Heart right ventricle (tissue), 16 donors: Measurements from ENCODE around the gene UNC119B. TPM values are rescaled to one million over a fixed set of nuclear protein-coding genes. Genes with fewer than 3 reads are reported as not detected.

Source experiments
- ATAC-seq, 8 donors: fragments of 200-7000 bp; cut with Tn5 transposase; one replicate each; pipeline ENCODE4 v1.9.1; 2020; ENCODE audit warnings: mild to moderate bottlenecking in 8 of 8, moderate library complexity in 8 of 8, moderate number of reproducible peaks in 1 of 8
- DNase-seq, 2 donors: peaks; one replicate each; pipeline ENCODE4 v3.0.0-alpha.2; 2020
- H3K27ac ChIP-seq, 10 donors: fragments of 200-600 bp; sonication (generic) in 2 of 10; one replicate each; pipeline versions ENCODE4 v1.5.0 to v1.8.0; 2020 to 2022; ENCODE audit warnings: mild to moderate bottlenecking in 3 of 10
- H3K27me3 ChIP-seq, 7 donors: fragments of 200-600 bp; one replicate each; pipeline ENCODE4 v1.8.0; 2021 to 2022; ENCODE audit warnings: mild to moderate bottlenecking in 2 of 7
- H3K36me3 ChIP-seq, 9 donors: fragments of 200-600 bp; sonication (generic) in 1 of 9; one replicate each; pipeline versions ENCODE4 v1.5.0 to v1.8.0; 2020 to 2022; ENCODE audit warnings: mild to moderate bottlenecking in 2 of 9
- H3K4me1 ChIP-seq, 9 donors: fragments of 200-600 bp; sonication (generic) in 1 of 9; one replicate each; pipeline versions ENCODE4 v1.5.0 to v1.8.0; 2020 to 2022; ENCODE audit warnings: mild to moderate bottlenecking in 4 of 9
- H3K4me3 ChIP-seq, 10 donors: fragments of 200-600 bp; sonication (generic) in 2 of 10; one replicate each; pipeline versions ENCODE4 v1.5.0 to v1.8.0; 2020 to 2022; ENCODE audit warnings: mild to moderate bottlenecking in 7 of 10, moderate library complexity in 2 of 10
- H3K9me3 ChIP-seq, 11 donors: fragments of 200-600 bp in 10 of 11; sonication (generic) in 2 of 11; one replicate each; pipeline versions ENCODE4 v1.5.0 to v1.8.0; 2013 to 2022; ENCODE audit warnings: mild to moderate bottlenecking in 2 of 11, control low read depth in 1 of 11, moderate library complexity in 1 of 11
- CTCF ChIP-seq, 9 donors: fragments of 200-600 bp; sonication (generic) in 2 of 9; IDR thresholded peaks; one replicate each; pipeline versions ENCODE4 v1.5.0 to v1.8.0; 2021 to 2022; ENCODE audit warnings: antibody characterized with exemption in 9 of 9, mild to moderate bottlenecking in 5 of 9, moderate library complexity in 1 of 9
- WGBS, 2 donors: extraction: QIAGEN DNeasy Blood & Tissue Kit; methylation state at CpG; one replicate each; pipeline ENCODE4 v1.1.7; 2013; ENCODE audit warnings: inconsistent platforms in 1 of 2; 5-methylcytosine and 5-hydroxymethylcytosine counted together
- intact Hi-C, 10 donors: fragments of 100-400 bp; cut with DNase I; formaldehyde crosslinking; loops; one replicate each; pipeline versions ENCODE4 v1.11.1 to v1.14.2; 2022
- polyA plus RNA-seq, 2 donors: library from polyadenylated mRNA; stranded (reverse); fragments of 200-250 nt; gene quantifications; one replicate each; pipeline ENCODE4 v1.2.3, GENCODE V29; 2013
- total RNA-seq, 10 donors: library from RNA; stranded (reverse); fragmentation: NEBNext Ultra II Directional in 3 of 10; extraction: Animal tissue kit (Norgen Biotek cat#: 25700) in 3 of 10; gene quantifications; one replicate each; pipeline versions ENCODE4 v1.2.1 to v1.2.4, GENCODE V29; 2021 to 2023
- donor health status: Arrhythmogenic right ventricular cardiomyopathy.
- donor health status: ischemic (EF 13 %, LVEDD 7.1; RV severe dilation, severe dysfunction).
- donor health status: healthy with polysubstance abuse.
- donor health status: DM: no; HTN: yes; CAD: no.
- donor health status: DM: no; HTN: no; CAD: no.
- donor health status: ischemic (EF 25% LVEDD 6.9; RV normal size, moderate dysfunction).
- donor health status: ischemic (EF 25% LVEDD 5.7; RV mildly dilated, moderate dysfunction).
- donor health status: healthy.
- donor health status: DM: yes; HTN: yes; CAD: no.
- donor health status: Ischemic cardiomyopathy.
- donor health status: ischemic (EF 35%, LVEDD 5.7; RV mildly dilated, moderate dysfunction).
- donor health status: nonischemic (EF 11% LVEDD 7.7; RV severe dilation, severe dysfunction).
- donor health status: DM: yes; HTN: yes; CAD: no.
- donor health status: PGD.
- donor health status: ischemic (EF 29% LVEDD 5.4; RV normal size, mild dysfunction).
- donor health status: nonischemic (EF 23%, LVEDD 6.1; RV moderate dilation, normal function).

UNC119B gene
- total and polyA plus RNA-seq, 12 donors = 5.0 to 15.4 (median 9.3) TPM

DNA sequence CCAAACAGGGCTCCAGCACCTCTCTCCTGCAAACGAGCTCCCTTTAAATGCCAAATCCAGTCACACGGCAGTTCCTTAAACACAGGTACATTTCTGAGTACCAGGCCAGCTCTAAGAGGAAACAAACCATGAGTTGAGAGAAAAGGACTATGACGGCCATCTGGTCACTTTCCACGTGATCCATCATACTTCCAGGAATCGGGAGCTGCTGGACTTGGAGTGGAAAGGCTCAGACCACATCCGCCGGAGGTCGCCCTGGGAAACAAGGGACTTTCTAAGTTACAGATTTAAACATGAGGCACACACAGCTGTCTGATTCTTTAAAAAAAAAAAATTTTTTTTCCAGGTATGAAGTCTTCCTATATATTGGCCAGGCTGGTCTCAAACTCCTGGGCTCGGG lies 54.6 kb downstream of the UNC119B start:
- DNase-seq = no peak
- Histone ChIP-seq H3K9me3 (no peaks in the 10 kb centered on the region), H3K27me3 (no peaks in the 10 kb centered on the region), H3K27ac (no peak overlapping the region), H3K4me1 (peaks cover 0 to 19% (median 14%) of the 10 kb centered on the region in 9 donors), H3K4me3 (no peak overlapping the region), H3K36me3 (peaks cover 0 to 97% (median 29%) of the 10 kb centered on the region in 9 donors)
- ATAC-seq = peak in 1 of 8 donors; percentile 6
- TF ChIP-seq CTCF (IDR thresholded peaks at IDR 0.05) = no peak
- WGBS, 2 donors = 86 to 87% methylated on average over 9 of the region's 9 CpGs
- intact Hi-C loops = no loop called here

GRCh38 chr12:120766566-120766965 lies 56.3 kb downstream of the UNC119B start:
- Histone ChIP-seq H3K4me1 (peaks cover 0 to 13% (median 7%) of the 10 kb centered on the region in 9 donors), H3K36me3 (peaks cover 0 to 91% (median 29%) of the 10 kb centered on the region in 9 donors), H3K9me3 (no peaks in the 10 kb centered on the region), H3K27ac (no peak overlapping the region), H3K4me3 (no peak overlapping the region), H3K27me3 (no peaks in the 10 kb centered on the region)
- ATAC-seq = no peak
- no peak for DNase-seq
- intact Hi-C loops = no loop called here
- TF ChIP-seq CTCF (IDR thresholded peaks at IDR 0.05) = no peak
- WGBS, 2 donors = 78 to 91% methylated on average over 5 of the region's 5 CpGs

- ATAC-seq = no peak
- intact Hi-C loops = no loop called here
- H3K27me3 ChIP-seq = no peaks in the 10 kb centered on the region
- H3K36me3 ChIP-seq = peaks cover 0 to 94% (median 29%) of the 10 kb centered on the region in 9 donors
- no peak for DNase-seq
- no peak overlapping the region for H3K27ac ChIP-seq
- no peak overlapping the region for H3K4me3 ChIP-seq
- H3K4me1 ChIP-seq = peaks cover 0 to 5% (median under 1%) of the 10 kb centered on the region in 9 donors
- 90 to 93% methylated on average over 11 of the region's 11 CpGs for WGBS, 2 donors
- H3K9me3 ChIP-seq = no peaks in the 10 kb centered on the region
- TF ChIP-seq CTCF (IDR thresholded peaks at IDR 0.05) = no peak
These were observed 57.1 kb downstream of the UNC119B start for GRCh38 chr12:120767071-120768024.

DNA sequence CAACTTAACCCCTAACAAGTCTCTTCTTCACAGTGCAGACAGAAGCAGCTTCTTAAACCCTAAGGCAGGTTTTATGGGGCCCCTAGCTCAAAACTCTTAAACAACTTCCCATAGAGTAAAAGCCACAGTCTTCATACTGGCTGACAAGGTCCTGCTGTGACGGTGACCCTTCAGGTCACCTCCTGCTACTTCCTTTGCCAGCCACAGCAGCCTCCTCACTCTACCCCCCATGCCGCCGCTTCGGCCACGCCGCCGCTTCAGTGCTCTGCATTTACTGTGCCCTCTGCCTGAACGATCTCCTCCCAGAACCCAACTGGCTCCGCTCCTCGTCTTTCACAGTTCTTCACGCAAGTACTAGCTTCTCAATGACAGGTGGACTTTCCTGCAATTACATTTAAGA lies 60.8 kb downstream of the UNC119B start:
- peaks cover 4 to 29% (median 18%) of the 10 kb centered on the region in 9 donors for H3K4me1 ChIP-seq
- DNase-seq (no peak), ATAC-seq (no peak)
- no peak overlapping the region for H3K27ac ChIP-seq
- TF ChIP-seq CTCF (IDR thresholded peaks at IDR 0.05) = no peak
- H3K9me3 ChIP-seq = no peaks in the 10 kb centered on the region
- intact Hi-C loops = no loop called here
- no peaks in the 10 kb centered on the region for H3K27me3 ChIP-seq
- WGBS, 2 donors = 89% methylated on average over 11 of the region's 11 CpGs
- no peak overlapping the region for H3K4me3 ChIP-seq
- peaks cover 0 to 67% (median 28%) of the 10 kb centered on the region in 9 donors for H3K36me3 ChIP-seq

Other genes with a start within 250 kb of the UNC119B start
- gene SRSF9, start 240.7 kb upstream of the UNC119B start, total RNA-seq = 10 to 100 TPM; 25.4 to 54.7 (median 32.0) TPM
- 10 to 100 TPM; 29.8 to 42.9 TPM for gene SRSF9, start 240.7 kb upstream of the UNC119B start, polyA plus RNA-seq
- gene DYNLL1, start 214.3 kb upstream of the UNC119B start, total RNA-seq = 100 to 1,000 TPM in 9 of 10 donors, 10 to 100 TPM in 1; 94.0 to 227 (median 120) TPM
- gene DYNLL1, start 214.3 kb upstream of the UNC119B start, polyA plus RNA-seq = 100 to 1,000 TPM; 136 to 352 TPM
- gene COQ5, start 181.3 kb upstream of the UNC119B start, total RNA-seq = 10 to 100 TPM; 32.0 to 56.0 (median 43.6) TPM
- gene COQ5, start 181.3 kb upstream of the UNC119B start, polyA plus RNA-seq = 10 to 100 TPM; 32.5 to 64.5 TPM
- 100 to 1,000 TPM; 228 to 359 (median 271) TPM for gene RNF10, start 176.1 kb upstream of the UNC119B start, total RNA-seq
- 100 to 1,000 TPM; 218 to 778 TPM for gene RNF10, start 176.1 kb upstream of the UNC119B start, polyA plus RNA-seq
- gene POP5, start 129.1 kb upstream of the UNC119B start, total RNA-seq = 10 to 100 TPM; 21.1 to 49.9 (median 36.9) TPM
- gene POP5, start 129.1 kb upstream of the UNC119B start, polyA plus RNA-seq = 10 to 100 TPM; 31.7 to 59.6 TPM
- 1 to 10 TPM; 1.3 to 8.7 (median 3.0) TPM for gene CABP1, start 69.8 kb upstream of the UNC119B start, total RNA-seq
- gene CABP1, start 69.8 kb upstream of the UNC119B start, polyA plus RNA-seq = 10 to 100 TPM in 1 of 2 donors, 1 to 10 TPM in 1; 3.3 to 12.0 TPM
- 100 to 1,000 TPM in 8 of 10 donors, 10 to 100 TPM in 2; 95.1 to 179 (median 118) TPM for gene MLEC, start 23.3 kb upstream of the UNC119B start, total RNA-seq
- gene MLEC, start 23.3 kb upstream of the UNC119B start, polyA plus RNA-seq = 10 to 100 TPM; 35.3 to 59.2 TPM
- 100 to 1,000 TPM in 1 of 10 donors, 10 to 100 TPM in 9; 67.0 to 119 (median 77.9) TPM for gene ACADS, start 15.4 kb downstream of the UNC119B start, total RNA-seq
- 10 to 100 TPM; 64.4 to 69.0 TPM for gene ACADS, start 15.4 kb downstream of the UNC119B start, polyA plus RNA-seq
- 10 to 100 TPM; 26.6 to 45.0 (median 36.2) TPM for gene SPPL3, start 193.9 kb downstream of the UNC119B start, total RNA-seq
- gene SPPL3, start 193.9 kb downstream of the UNC119B start, polyA plus RNA-seq = 10 to 100 TPM in 1 of 2 donors, 1 to 10 TPM in 1; 9.7 to 12.3 TPM